Prostate gland (tissue), 2 donors: ENCODE measurements around the gene AP1M1.

Source experiments
- POLR2A ChIP-seq: fragments of 450-650 bp; IDR thresholded peaks from one replicate; pipeline ENCODE4 v1.6.1; 2016; ENCODE audit warnings: antibody characterized with exemption, mild to moderate bottlenecking
- TF ChIP-seq, protein P1 (sequence below), 4 experiments: fragments of 200-600 bp in 2 of 4; fragments of 450-650 bp in 2 of 4; sonication (generic) in 2 of 4; IDR thresholded peaks; 1 replicate in 3 of 4; 2 replicates in 1 of 4; pipeline ENCODE4 v1.5.1; 2016 to 2019; ENCODE audit warnings: antibody characterized with exemption in 4 of 4, mild to moderate bottlenecking in 2 of 4, moderate library complexity in 2 of 4

DNA sequence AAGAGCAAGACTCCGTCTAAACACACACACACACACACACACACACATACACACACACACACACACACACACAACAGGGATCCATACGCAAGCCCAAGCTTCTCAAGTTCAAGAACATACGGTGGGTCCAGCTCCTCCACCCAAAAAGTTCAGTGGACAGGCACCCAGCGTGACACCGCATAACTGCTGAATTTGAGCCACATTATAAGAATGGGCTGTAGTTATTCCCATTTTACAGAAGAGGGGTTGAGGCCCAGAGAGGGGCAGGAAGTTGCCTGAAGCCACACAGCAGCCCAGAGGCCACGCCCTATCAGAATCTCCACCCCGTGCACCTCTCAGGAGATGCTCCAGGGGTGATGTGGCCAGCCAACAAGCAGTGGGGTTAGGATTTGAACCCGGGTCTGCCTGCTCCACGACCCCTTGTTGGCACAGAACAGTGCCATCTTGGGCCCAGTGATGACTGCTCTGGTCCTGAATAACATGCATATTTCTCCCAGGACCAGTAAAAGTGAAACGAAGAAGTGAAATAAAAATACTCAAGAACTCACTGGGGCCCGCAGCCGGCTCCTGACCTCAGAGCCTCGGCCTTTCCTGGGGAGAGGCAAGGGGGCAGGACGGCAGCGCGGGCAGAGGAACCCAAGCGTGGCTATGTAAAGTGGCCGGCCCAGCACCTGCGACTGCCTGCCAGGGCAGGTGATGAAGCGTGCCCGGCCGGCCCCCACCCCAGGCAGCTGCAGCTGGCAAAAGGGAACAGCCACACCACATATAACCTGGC, 61.9 kb downstream of the AP1M1 start:
- TF ChIP-seq, protein P1, sequence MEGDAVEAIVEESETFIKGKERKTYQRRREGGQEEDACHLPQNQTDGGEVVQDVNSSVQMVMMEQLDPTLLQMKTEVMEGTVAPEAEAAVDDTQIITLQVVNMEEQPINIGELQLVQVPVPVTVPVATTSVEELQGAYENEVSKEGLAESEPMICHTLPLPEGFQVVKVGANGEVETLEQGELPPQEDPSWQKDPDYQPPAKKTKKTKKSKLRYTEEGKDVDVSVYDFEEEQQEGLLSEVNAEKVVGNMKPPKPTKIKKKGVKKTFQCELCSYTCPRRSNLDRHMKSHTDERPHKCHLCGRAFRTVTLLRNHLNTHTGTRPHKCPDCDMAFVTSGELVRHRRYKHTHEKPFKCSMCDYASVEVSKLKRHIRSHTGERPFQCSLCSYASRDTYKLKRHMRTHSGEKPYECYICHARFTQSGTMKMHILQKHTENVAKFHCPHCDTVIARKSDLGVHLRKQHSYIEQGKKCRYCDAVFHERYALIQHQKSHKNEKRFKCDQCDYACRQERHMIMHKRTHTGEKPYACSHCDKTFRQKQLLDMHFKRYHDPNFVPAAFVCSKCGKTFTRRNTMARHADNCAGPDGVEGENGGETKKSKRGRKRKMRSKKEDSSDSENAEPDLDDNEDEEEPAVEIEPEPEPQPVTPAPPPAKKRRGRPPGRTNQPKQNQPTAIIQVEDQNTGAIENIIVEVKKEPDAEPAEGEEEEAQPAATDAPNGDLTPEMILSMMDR (IDR thresholded peaks at IDR 0.05), result no peak
- no peak for TF ChIP-seq POLR2A
